Measurements from ENCODE around the gene EIF4G3. TPM values are rescaled to one million over a fixed set of nuclear protein-coding genes. Genes with fewer than 3 reads are reported as not detected.
A peak's percentile ranks its signal among the peaks of the same experiment; 100 is the strongest.

Gene EIF4G3
- total and polyA plus RNA-seq, 10 of the 15 experiments (the other 5 are each of a cell fraction or from before 2014, with no cell fraction given): 7.4 to 45.1 (median 29.1) TPM

DNA sequence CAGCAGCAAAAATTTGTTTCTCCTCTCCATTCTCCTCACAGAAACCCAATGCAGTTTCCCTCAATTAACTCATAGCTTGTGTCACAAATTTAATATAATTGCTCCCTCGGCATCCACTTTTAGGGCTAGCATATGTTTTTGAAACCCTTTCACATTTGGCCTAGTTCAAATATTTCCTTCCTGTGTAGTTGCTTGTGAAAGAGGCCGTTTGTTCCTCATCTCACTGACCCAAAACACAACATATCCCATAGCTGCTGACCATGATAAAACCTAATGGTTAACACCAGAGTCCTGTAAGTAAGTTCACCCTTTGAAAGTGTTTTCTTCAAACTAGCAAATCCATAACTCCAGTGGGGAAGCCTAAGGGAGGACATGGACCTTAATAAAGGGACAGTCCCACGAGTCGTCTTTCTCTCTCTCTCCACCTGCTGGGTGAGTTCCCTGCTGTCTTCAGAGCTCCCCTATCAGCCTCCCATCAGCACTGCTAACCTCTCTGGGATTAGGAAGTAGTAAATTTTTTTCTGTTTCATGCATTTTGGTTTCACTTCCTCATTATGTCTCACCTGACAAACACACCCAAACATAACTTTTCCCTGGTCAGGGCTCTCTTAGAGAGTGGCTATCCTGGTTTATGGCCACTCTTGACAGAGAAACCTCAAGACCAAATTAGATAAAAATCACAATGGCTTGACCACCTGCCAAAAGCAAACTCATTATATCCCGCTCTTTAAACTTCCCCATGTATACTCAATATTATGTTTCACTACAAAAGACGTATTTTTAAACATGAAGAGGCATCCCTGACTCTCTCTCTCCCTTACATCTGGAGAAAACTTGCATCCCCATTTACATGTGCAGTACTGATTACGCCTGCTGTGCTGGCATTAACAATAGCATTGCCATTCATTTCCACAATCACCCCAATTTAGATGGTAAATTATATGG lies 211.9 kb downstream of the EIF4G3 start:
- no peaks in the 10 kb centered on the region for H3K79me2 ChIP-seq (ENCODE audit: control insufficient read depth, insufficient read depth, low read length)
- H3K9ac ChIP-seq (ENCODE audit: control insufficient read depth, insufficient read depth, low read length): no peak overlapping the region; the same call in 1 of the 2 replicates
- ChIA-PET SMC1A (ENCODE audit: uncharacterized antibody, unreplicated experiment) (interaction anchor here (0.6 to 1.4 kb wide), 9 partner anchors 11 to 230 kb away, joined by 3 to 4 read pairs (median 3); no protein-coding TSS in a partner anchor), CTCF (interaction anchor here (1.0 to 2.0 kb wide), 3 partner anchors 8 to 33 kb away, joined by 4 to 5 read pairs (median 5); no protein-coding TSS in a partner anchor), POLR2A (no interaction called here), RAD21 (ENCODE audit: unreplicated experiment) (interaction anchor here (0.6 to 1.5 kb wide), 7 partner anchors 27 to 268 kb away, joined by 3 to 4 read pairs (median 3); no protein-coding TSS in a partner anchor)
- peak overlapping the region; percentile 35 for H3K27ac ChIP-seq (ENCODE audit: control insufficient read depth, insufficient read depth)
- peak overlapping the region; percentile 66 for H3K4me2 ChIP-seq (ENCODE audit: control insufficient read depth, insufficient read depth)
- H3K27me3 ChIP-seq (replicated peaks in 1 of 2; ENCODE audit: control insufficient read depth in 2 of 2, insufficient read depth in 2 of 2, low read length in 1 of 2): no peaks in the 10 kb centered on the region
- intact Hi-C loops (cut with micrococcal nuclease; ENCODE audit: unreplicated experiment) (no loop called here), in situ Hi-C loops (cut with MboI) (no loop called here)
- peaks cover 0 to 4% of the 10 kb centered on the region in 2 experiments; a peak in 1 of 4 replicates for H3K36me3 ChIP-seq (ENCODE audit: control insufficient read depth in 2 of 2, insufficient read depth in 2 of 2, low read length in 1 of 2)
- DNase-seq (ENCODE audit: low read depth, low spot score) (peak; percentile 63), ATAC-seq (peak; percentile 95), FAIRE-seq (peak; percentile 83)
- no TSS peak for BruUV-seq (replicated peaks)
- H3K4me3 ChIP-seq: no peak overlapping the region
- WGBS (ENCODE audit: insufficient coverage, insufficient replicate concordance, low lambda C conversion rate, missing lambda C conversion rate): 43% methylated on average over 7 of the region's 7 CpGs
- H2AFZ ChIP-seq (ENCODE audit: control insufficient read depth, low read depth, low read length): peak overlapping the region; percentile 46
- H3K9me3 ChIP-seq (replicated peaks; ENCODE audit: control insufficient read depth, insufficient read depth, low read length): no peaks in the 10 kb centered on the region
- no peaks in the 10 kb centered on the region for H4K20me1 ChIP-seq (ENCODE audit: control insufficient read depth, insufficient read depth)
- H3K4me1 ChIP-seq (ENCODE audit: control insufficient read depth, insufficient read depth, low read length): peaks cover 15% of the 10 kb centered on the region; the same call in 1 of the 2 replicates
- no peak for TF ChIP-seq ZSCAN29 (IDR thresholded peaks at IDR 0.05)
- no peak for TF ChIP-seq ZNF622 (IDR thresholded peaks at IDR 0.05)
- TF ChIP-seq HCFC1 (IDR thresholded peaks at IDR 0.05; ENCODE audit: low read length): no peak
- TF ChIP-seq GATAD2B (conservative IDR thresholded peaks at IDR 0.05; ENCODE audit: low read depth): peak; percentile 49
- no peak for TF ChIP-seq ASH2L (IDR thresholded peaks at IDR 0.05; ENCODE audit: borderline replicate concordance, low read depth)
- TF ChIP-seq IKZF2 (IDR thresholded peaks at IDR 0.05): peak; percentile 96
- TF ChIP-seq RUNX3 (IDR thresholded peaks at IDR 0.05; ENCODE audit: low read length): peak; percentile 55
- 0 out of 2 replicates have a peak, but pooled peaks have one; percentile 34 for TF ChIP-seq PAX5 (IDR thresholded peaks at IDR 0.05; ENCODE audit: borderline replicate concordance, low read depth, low read length)
- peak; percentile 84 for TF ChIP-seq IRF4 (IDR thresholded peaks at IDR 0.05; ENCODE audit: low read depth, low read length)
- TF ChIP-seq, protein P1, sequence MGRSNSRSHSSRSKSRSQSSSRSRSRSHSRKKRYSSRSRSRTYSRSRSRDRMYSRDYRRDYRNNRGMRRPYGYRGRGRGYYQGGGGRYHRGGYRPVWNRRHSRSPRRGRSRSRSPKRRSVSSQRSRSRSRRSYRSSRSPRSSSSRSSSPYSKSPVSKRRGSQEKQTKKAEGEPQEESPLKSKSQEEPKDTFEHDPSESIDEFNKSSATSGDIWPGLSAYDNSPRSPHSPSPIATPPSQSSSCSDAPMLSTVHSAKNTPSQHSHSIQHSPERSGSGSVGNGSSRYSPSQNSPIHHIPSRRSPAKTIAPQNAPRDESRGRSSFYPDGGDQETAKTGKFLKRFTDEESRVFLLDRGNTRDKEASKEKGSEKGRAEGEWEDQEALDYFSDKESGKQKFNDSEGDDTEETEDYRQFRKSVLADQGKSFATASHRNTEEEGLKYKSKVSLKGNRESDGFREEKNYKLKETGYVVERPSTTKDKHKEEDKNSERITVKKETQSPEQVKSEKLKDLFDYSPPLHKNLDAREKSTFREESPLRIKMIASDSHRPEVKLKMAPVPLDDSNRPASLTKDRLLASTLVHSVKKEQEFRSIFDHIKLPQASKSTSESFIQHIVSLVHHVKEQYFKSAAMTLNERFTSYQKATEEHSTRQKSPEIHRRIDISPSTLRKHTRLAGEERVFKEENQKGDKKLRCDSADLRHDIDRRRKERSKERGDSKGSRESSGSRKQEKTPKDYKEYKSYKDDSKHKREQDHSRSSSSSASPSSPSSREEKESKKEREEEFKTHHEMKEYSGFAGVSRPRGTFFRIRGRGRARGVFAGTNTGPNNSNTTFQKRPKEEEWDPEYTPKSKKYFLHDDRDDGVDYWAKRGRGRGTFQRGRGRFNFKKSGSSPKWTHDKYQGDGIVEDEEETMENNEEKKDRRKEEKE (IDR thresholded peaks at IDR 0.05): no peak
- TF ChIP-seq SPI1 (IDR thresholded peaks at IDR 0.05; ENCODE audit: borderline replicate concordance, insufficient read depth, low read depth, low read length): peak; percentile 99
- TF ChIP-seq, protein P2, sequence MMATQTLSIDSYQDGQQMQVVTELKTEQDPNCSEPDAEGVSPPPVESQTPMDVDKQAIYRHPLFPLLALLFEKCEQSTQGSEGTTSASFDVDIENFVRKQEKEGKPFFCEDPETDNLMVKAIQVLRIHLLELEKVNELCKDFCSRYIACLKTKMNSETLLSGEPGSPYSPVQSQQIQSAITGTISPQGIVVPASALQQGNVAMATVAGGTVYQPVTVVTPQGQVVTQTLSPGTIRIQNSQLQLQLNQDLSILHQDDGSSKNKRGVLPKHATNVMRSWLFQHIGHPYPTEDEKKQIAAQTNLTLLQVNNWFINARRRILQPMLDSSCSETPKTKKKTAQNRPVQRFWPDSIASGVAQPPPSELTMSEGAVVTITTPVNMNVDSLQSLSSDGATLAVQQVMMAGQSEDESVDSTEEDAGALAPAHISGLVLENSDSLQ (IDR thresholded peaks at IDR 0.05): 0 out of 2 replicates have a peak, but pooled peaks have one; percentile 7
- peak; percentile 76 for TF ChIP-seq EED (IDR thresholded peaks at IDR 0.05; ENCODE audit: low read depth)
- TF ChIP-seq ZNF384 (IDR thresholded peaks at IDR 0.05; ENCODE audit: borderline replicate concordance, low read depth, low read length): peak; percentile 74
- no peak for TF ChIP-seq CBFB (IDR thresholded peaks at IDR 0.05; ENCODE audit: low read depth)
- peak in 1 of 2 experiments; percentile 69; a peak in 1 of 4 replicates for TF ChIP-seq ETV6 (conservative IDR thresholded peaks at IDR 0.05 in 1 of 2, IDR thresholded peaks at IDR 0.05 in 1 of 2; ENCODE audit: borderline replicate concordance in 1 of 2, low read depth in 1 of 2)
- TF ChIP-seq MEF2B (IDR thresholded peaks at IDR 0.05; ENCODE audit: partially characterized antibody, poor library complexity, severe bottlenecking): peak; percentile 47
- TF ChIP-seq NFIC (IDR thresholded peaks at IDR 0.05; ENCODE audit: low read depth, low read length): 0 out of 2 replicates have a peak, but pooled peaks have one; percentile 35
- no peak for TF ChIP-seq TARDBP (IDR thresholded peaks at IDR 0.05; ENCODE audit: borderline replicate concordance)
- TF ChIP-seq RAD51 (IDR thresholded peaks at IDR 0.05): peak; percentile 42; the same call in 1 of the 2 replicates

Data from GM12878 (cell line).